HUES64 (cell line): ENCODE measurements around the gene HECTD1.
"Not testable (repeated sequence)": the region's sequence is repeated elsewhere in the genome, so short reads cannot be mapped to it uniquely, and the experiment has no call there.

Source experiments
- H3K27ac ChIP-seq: 2 replicates; pipeline ENCODE4 v1.7.0; 2013; ENCODE audit warnings: low read depth, low read length, inconsistent platforms
- H3K27me3 ChIP-seq: 2 replicates; pipeline ENCODE4 v1.6.1; 2013; ENCODE audit warnings: mild to moderate bottlenecking, low read length; ENCODE audit not compliant: insufficient read depth
- H3K36me3 ChIP-seq: 2 replicates; pipeline ENCODE4 v1.6.1; 2013; ENCODE audit warnings: mild to moderate bottlenecking, low read length; ENCODE audit not compliant: insufficient read depth
- H3K4me1 ChIP-seq: 2 replicates; pipeline ENCODE4 v1.6.1; 2013; ENCODE audit warnings: mild to moderate bottlenecking, low read length, moderate library complexity; ENCODE audit not compliant: insufficient read depth
- H3K4me3 ChIP-seq: 2 replicates; pipeline ENCODE4 v1.5.1; 2013; ENCODE audit warnings: mild to moderate bottlenecking, low read length, moderate library complexity
- H3K9ac ChIP-seq: 2 replicates; pipeline ENCODE4 v1.6.1; 2013; ENCODE audit warnings: mild to moderate bottlenecking, low read depth, low read length
- H3K9me3 ChIP-seq: 2 replicates; pipeline ENCODE4 v1.6.1; 2013; ENCODE audit warnings: low read depth, low read length; ENCODE audit not compliant: insufficient read depth
- WGBS: fragments of 150-250, 120-280 bp; methylation state at CpG from one replicate; pipeline ENCODE4 v1.1.7; 2013; ENCODE audit warnings: missing lambda C conversion rate; 5-methylcytosine and 5-hydroxymethylcytosine counted together

HECTD1 gene

DNA sequence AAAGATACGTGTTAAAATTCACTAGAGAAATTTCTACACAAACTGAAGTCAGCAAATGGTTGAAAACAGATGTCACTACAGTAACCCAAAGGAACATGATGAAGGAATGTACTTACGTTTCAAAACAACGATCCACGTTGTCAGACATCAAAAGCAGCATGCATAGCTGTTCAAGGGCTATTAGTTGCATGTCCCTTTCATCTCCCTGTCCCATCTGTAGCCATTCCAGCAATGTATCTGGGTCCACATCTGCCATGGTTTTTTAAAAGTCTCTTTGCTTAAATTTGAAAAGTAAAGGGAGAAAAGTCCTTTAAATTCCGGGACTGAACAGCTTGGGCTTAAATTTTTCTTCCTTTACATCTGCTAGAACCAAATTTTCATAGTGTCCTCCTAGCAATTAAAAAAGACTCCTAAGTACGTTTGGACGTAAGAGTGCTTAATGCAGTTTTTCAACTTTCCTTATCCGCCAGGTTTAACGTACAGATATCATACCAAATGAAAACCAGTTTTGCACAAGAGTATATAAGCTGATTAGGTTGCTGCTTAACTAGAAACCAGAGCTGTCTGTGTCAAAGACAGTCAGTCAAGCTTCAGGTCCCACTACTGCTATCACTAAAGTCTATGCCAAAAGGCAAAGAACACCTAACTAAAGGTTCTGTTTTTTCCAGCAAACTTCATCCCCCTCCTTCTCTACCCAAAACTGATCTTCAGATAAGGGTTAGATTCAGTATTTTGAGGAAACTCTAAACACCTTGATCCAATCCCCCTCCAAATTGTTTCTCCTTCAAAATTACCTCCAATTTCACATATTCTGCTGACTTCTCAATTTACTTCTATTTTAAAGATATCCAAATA lies 1.7 kb downstream of the HECTD1 start:
- H3K4me3 ChIP-seq, result peak overlapping the region; percentile 82
- no peak overlapping the region for H3K27ac ChIP-seq
- 39% methylated on average over 9 of the region's 9 CpGs for WGBS
- peak overlapping the region; percentile 96 for H3K9ac ChIP-seq
- peaks cover 19% of the 10 kb centered on the region for H3K4me1 ChIP-seq
- no peaks in the 10 kb centered on the region for H3K27me3 ChIP-seq
- peaks cover 32% of the 10 kb centered on the region for H3K36me3 ChIP-seq
- no peaks in the 10 kb centered on the region; the same call in 1 of the 2 replicates for H3K9me3 ChIP-seq

DNA sequence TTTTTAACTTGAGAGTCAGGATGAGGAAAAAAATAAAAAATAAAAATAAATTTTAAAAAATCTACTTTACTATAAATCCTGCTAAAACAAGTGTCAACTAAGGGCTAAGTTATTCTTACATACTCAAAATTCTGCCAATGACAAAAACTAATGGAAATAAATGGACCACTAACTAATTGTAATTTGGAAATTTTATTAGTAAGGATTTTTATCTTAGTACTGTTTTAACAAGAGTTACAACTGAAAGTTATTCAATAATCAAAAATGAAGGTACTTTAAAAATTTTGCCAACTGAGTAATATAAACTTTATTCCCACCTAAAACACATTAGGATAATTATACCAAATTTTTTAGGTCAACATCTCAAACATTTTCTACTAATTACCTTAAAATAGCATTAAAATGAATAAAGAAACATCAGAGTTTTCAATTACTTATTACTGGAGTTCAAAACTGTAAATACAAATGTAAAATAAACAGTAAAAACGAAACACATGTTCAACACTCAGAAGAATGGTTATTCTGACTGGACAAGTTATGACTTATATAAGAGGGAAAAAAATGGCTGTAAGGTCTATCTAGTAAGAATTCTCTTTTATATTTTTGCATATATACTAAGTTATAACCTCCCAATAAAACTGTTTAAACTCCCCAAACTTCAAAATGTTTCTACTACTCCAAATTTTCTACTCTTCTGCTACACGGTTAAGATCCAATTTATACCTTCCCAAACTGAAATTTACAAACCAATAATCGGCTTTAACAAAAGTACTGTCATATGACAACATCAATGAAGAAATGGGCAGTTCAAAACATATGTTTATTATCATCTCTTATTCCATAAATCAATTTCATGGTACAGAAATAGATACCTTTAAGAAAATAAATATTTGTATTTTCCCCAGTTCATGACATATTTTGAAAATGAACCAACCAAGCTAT lies 2.7 kb downstream of the HECTD1 start:
- H3K9me3 ChIP-seq, result no peaks in the 10 kb centered on the region; the same call in 1 of the 2 replicates
- H3K27ac ChIP-seq, result no peak overlapping the region
- peak overlapping the region; percentile 82 for H3K4me3 ChIP-seq
- 83% methylated on average over 2 of the region's 3 CpGs for WGBS
- H3K36me3 ChIP-seq, result peaks cover 33% of the 10 kb centered on the region
- peaks cover 19% of the 10 kb centered on the region for H3K4me1 ChIP-seq
- no peaks in the 10 kb centered on the region for H3K27me3 ChIP-seq
- H3K9ac ChIP-seq, result no peak overlapping the region

- not testable (repeated sequence) for H3K9ac ChIP-seq, H3K9me3 ChIP-seq, H3K27ac ChIP-seq, H3K4me3 ChIP-seq, H3K27me3 ChIP-seq
- 97% methylated on average over 10 of the region's 11 CpGs for WGBS
- Histone ChIP-seq H3K4me1 (peaks cover 19% of the 10 kb centered on the region), H3K36me3 (peaks cover 34% of the 10 kb centered on the region)
These were observed 3.5 kb downstream of the HECTD1 start for GRCh38 chr14:31203899-31204592.

DNA sequence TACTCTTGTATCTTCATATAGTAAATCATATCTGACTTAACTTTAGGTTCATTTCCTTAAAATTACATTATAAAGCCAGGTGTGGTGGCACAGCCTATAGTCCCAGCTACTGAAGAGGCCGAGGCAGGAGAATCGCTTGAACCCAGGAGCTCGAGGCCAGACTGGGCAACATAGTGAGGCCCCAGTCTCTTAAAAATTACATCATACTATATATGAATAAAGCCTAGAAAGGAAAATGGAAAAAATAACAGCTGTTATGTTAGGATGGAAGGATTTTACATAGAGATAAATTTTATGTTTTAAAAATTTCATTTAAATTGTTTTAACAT lies 4.2 kb downstream of the HECTD1 start:
- Histone ChIP-seq H3K27ac (no peak overlapping the region), H3K27me3 (no peaks in the 10 kb centered on the region), H3K9ac (no peak overlapping the region), H3K4me3 (no peak overlapping the region), H3K4me1 (peaks cover 16% of the 10 kb centered on the region), H3K36me3 (peaks cover 36% of the 10 kb centered on the region), H3K9me3 (no peaks in the 10 kb centered on the region; the same call in 1 of the 2 replicates)
- 96% methylated on average over 3 of the region's 3 CpGs for WGBS

DNA sequence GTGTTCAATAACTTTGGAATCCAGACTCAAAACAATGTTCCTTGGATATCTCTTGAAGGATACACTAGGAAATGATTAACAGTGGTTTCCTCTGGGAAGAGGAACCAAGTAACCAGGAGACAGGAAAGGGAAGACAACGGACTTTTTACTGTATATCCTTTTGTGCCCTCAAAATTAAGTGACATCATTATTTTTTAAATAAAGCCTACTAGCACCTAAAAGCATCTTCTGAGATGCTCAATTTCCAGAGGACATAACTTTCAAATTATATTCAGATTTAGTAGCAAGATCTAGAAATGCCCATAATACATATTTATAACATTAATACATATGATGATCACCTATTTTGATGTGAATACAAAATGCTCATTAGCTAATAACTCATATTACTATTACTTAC lies 6.5 kb downstream of the HECTD1 start:
- peaks cover 36% of the 10 kb centered on the region for H3K36me3 ChIP-seq

GRCh38 chr14:31200702-31200990 lies 6.9 kb downstream of the HECTD1 start:
- WGBS, result 100% methylated on average over 1 of the region's 1 CpG
- no peak overlapping the region for H3K4me3 ChIP-seq
- H3K9ac ChIP-seq, result no peak overlapping the region
- no peaks in the 10 kb centered on the region for H3K27me3 ChIP-seq
- peaks cover 36% of the 10 kb centered on the region for H3K36me3 ChIP-seq
- no peak overlapping the region for H3K27ac ChIP-seq
- peaks cover 13% of the 10 kb centered on the region for H3K4me1 ChIP-seq
- no peaks in the 10 kb centered on the region; the same call in 1 of the 2 replicates for H3K9me3 ChIP-seq

More for the DNA sequence above, 6.5 kb downstream of the HECTD1 start:
- no peak overlapping the region for H3K27ac ChIP-seq
- no peak overlapping the region for H3K9ac ChIP-seq
- peaks cover 15% of the 10 kb centered on the region for H3K4me1 ChIP-seq
- no peak overlapping the region for H3K4me3 ChIP-seq
- no peaks in the 10 kb centered on the region for H3K27me3 ChIP-seq
- 89% methylated on average over 1 of the region's 1 CpG for WGBS
- H3K9me3 ChIP-seq, result no peaks in the 10 kb centered on the region; the same call in 1 of the 2 replicates

- WGBS, result 100% methylated on average over 1 of the region's 1 CpG
- Histone ChIP-seq H3K4me3 (no peak overlapping the region), H3K4me1 (peaks cover 14% of the 10 kb centered on the region), H3K9ac (no peak overlapping the region), H3K27ac (no peak overlapping the region), H3K9me3 (no peaks in the 10 kb centered on the region), H3K27me3 (no peaks in the 10 kb centered on the region), H3K36me3 (peaks cover 24% of the 10 kb centered on the region)
These were observed 9.9 kb downstream of the HECTD1 start for GRCh38 chr14:31197671-31198070.

- H3K27me3 ChIP-seq, result no peaks in the 10 kb centered on the region
- H3K36me3 ChIP-seq, result peaks cover 24% of the 10 kb centered on the region
- H3K27ac ChIP-seq, result no peak overlapping the region
- H3K9me3 ChIP-seq, result no peaks in the 10 kb centered on the region
- H3K4me1 ChIP-seq, result peaks cover 14% of the 10 kb centered on the region
- 92% methylated on average over 8 of the region's 8 CpGs for WGBS
- H3K4me3 ChIP-seq, result no peak overlapping the region
- H3K9ac ChIP-seq, result no peak overlapping the region
These were observed 10.6 kb downstream of the HECTD1 start for GRCh38 chr14:31196839-31197492.

DNA sequence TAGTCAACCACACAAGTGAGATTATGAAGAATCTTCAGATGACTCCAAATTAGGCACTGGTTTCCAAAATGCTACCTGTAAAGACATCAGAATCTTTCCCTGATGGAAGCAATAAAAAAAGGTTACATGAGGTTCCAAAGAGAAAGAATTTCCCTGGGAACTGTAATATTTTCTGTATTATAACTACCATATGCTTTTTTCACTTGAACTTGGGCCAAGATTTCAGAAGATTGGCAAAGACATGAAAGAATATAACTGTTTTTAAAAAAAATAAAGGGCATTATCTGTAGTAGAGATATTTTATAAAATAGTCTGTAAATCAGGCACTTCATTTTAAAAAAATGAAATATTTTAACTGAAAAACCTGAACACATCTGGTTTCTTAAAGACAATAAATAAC lies 12.9 kb downstream of the HECTD1 start:
- H3K4me1 ChIP-seq, result peaks cover 14% of the 10 kb centered on the region
- no peaks in the 10 kb centered on the region for H3K9me3 ChIP-seq
- no peak overlapping the region for H3K27ac ChIP-seq
- no peaks in the 10 kb centered on the region for H3K27me3 ChIP-seq
- no peak overlapping the region for H3K4me3 ChIP-seq
- peaks cover 27% of the 10 kb centered on the region for H3K36me3 ChIP-seq
- no peak overlapping the region for H3K9ac ChIP-seq

GRCh38 chr14:31194095-31194494 lies 13.5 kb downstream of the HECTD1 start:
- WGBS, result 100% methylated on average over 2 of the region's 3 CpGs
- no peaks in the 10 kb centered on the region for H3K27me3 ChIP-seq
- H3K9ac ChIP-seq, result no peak overlapping the region
- H3K4me1 ChIP-seq, result peaks cover 14% of the 10 kb centered on the region
- H3K36me3 ChIP-seq, result peaks cover 28% of the 10 kb centered on the region
- H3K27ac ChIP-seq, result no peak overlapping the region
- no peak overlapping the region for H3K4me3 ChIP-seq
- no peaks in the 10 kb centered on the region for H3K9me3 ChIP-seq
